Measurements from ENCODE around the gene C1QA. TPM values are rescaled to one million over a fixed set of nuclear protein-coding genes. Genes with fewer than 3 reads are reported as not detected.
A peak's percentile ranks its signal among the peaks of the same experiment; 100 is the strongest.

C1QA gene
- total RNA-seq, 2 experiments from 2014 or later = not detected

GRCh38 chr1:22606161-22606560, 30.3 kb upstream of the C1QA start:
- Mint-ChIP-seq H3K4me3 (no peak overlapping the region), H3K36me3 (ENCODE audit: low read depth) (no peaks in the 10 kb centered on the region), H3K4me1 (ENCODE audit: low read depth) (no peaks in the 10 kb centered on the region), H3K9me3 (no peaks in the 10 kb centered on the region), H3K27ac (no peak overlapping the region), H3K27me3 (peaks cover 25% of the 10 kb centered on the region)
- ChIA-PET POLR2A (no interaction called here), CTCF (no interaction called here)
- DNase-seq = no peak
- no peak for TF ChIP-seq CTCF (IDR thresholded peaks at IDR 0.05)
- intact Hi-C loops (cut with micrococcal nuclease) = no loop called here
- ATAC-seq = no peak

GRCh38 chr1:22607154-22607553, 29.3 kb upstream of the C1QA start:
- TF ChIP-seq CTCF (IDR thresholded peaks at IDR 0.05) = no peak
- no peak overlapping the region for H3K27ac Mint-ChIP-seq
- no peak overlapping the region for H3K4me3 Mint-ChIP-seq
- peaks cover 26% of the 10 kb centered on the region for H3K27me3 Mint-ChIP-seq
- DNase-seq (no peak), ATAC-seq (no peak)
- no peaks in the 10 kb centered on the region for H3K9me3 Mint-ChIP-seq
- CTCF ChIA-PET = no interaction called here
- no peaks in the 10 kb centered on the region for H3K4me1 Mint-ChIP-seq (ENCODE audit: low read depth)
- intact Hi-C loops (cut with micrococcal nuclease) = no loop called here
- no peaks in the 10 kb centered on the region for H3K36me3 Mint-ChIP-seq (ENCODE audit: low read depth)
- POLR2A ChIA-PET = no interaction called here

GRCh38 chr1:22608361-22608760, 28.1 kb upstream of the C1QA start:
- no peak overlapping the region for H3K4me3 Mint-ChIP-seq
- H3K27me3 Mint-ChIP-seq = peaks cover 29% of the 10 kb centered on the region
- H3K27ac Mint-ChIP-seq = no peak overlapping the region

GRCh38 chr1:22609291-22609690, 27.1 kb upstream of the C1QA start:
- H3K9me3 Mint-ChIP-seq = no peaks in the 10 kb centered on the region
- no peaks in the 10 kb centered on the region for H3K4me1 Mint-ChIP-seq (ENCODE audit: low read depth)
- intact Hi-C loops (cut with micrococcal nuclease) = no loop called here
- H3K36me3 Mint-ChIP-seq (ENCODE audit: low read depth) = no peaks in the 10 kb centered on the region
- H3K27ac Mint-ChIP-seq = no peak overlapping the region
- no peak overlapping the region for H3K4me3 Mint-ChIP-seq
- ChIA-PET CTCF (no interaction called here), POLR2A (no interaction called here)
- DNase-seq (no peak), ATAC-seq (no peak)
- peaks cover 25% of the 10 kb centered on the region for H3K27me3 Mint-ChIP-seq
- TF ChIP-seq CTCF (IDR thresholded peaks at IDR 0.05) = no peak

More at GRCh38 chr1:22608361-22608760, 28.1 kb upstream of the C1QA start:
- ChIA-PET CTCF (no interaction called here), POLR2A (no interaction called here)
- TF ChIP-seq CTCF (IDR thresholded peaks at IDR 0.05) = no peak
- intact Hi-C loops (cut with micrococcal nuclease) = no loop called here
- ATAC-seq = no peak
- no peak for DNase-seq
- Mint-ChIP-seq H3K9me3 (no peaks in the 10 kb centered on the region), H3K4me1 (ENCODE audit: low read depth) (no peaks in the 10 kb centered on the region), H3K36me3 (ENCODE audit: low read depth) (no peaks in the 10 kb centered on the region)

GRCh38 chr1:22611530-22611947, 24.9 kb upstream of the C1QA start:
- TF ChIP-seq CTCF (IDR thresholded peaks at IDR 0.05) = no peak
- intact Hi-C loops (cut with micrococcal nuclease) = no loop called here
- peaks cover 16% of the 10 kb centered on the region for H3K27me3 Mint-ChIP-seq
- H3K27ac Mint-ChIP-seq = no peak overlapping the region
- no peaks in the 10 kb centered on the region for H3K9me3 Mint-ChIP-seq
- no peaks in the 10 kb centered on the region for H3K36me3 Mint-ChIP-seq (ENCODE audit: low read depth)
- H3K4me3 Mint-ChIP-seq = no peak overlapping the region
- ChIA-PET POLR2A (no interaction called here), CTCF (no interaction called here)
- ATAC-seq (peak; percentile 39), DNase-seq (peak; percentile 52)
- H3K4me1 Mint-ChIP-seq (ENCODE audit: low read depth) = no peaks in the 10 kb centered on the region
